ENCODE results near the gene BICD2.

Gene BICD2

DNA sequence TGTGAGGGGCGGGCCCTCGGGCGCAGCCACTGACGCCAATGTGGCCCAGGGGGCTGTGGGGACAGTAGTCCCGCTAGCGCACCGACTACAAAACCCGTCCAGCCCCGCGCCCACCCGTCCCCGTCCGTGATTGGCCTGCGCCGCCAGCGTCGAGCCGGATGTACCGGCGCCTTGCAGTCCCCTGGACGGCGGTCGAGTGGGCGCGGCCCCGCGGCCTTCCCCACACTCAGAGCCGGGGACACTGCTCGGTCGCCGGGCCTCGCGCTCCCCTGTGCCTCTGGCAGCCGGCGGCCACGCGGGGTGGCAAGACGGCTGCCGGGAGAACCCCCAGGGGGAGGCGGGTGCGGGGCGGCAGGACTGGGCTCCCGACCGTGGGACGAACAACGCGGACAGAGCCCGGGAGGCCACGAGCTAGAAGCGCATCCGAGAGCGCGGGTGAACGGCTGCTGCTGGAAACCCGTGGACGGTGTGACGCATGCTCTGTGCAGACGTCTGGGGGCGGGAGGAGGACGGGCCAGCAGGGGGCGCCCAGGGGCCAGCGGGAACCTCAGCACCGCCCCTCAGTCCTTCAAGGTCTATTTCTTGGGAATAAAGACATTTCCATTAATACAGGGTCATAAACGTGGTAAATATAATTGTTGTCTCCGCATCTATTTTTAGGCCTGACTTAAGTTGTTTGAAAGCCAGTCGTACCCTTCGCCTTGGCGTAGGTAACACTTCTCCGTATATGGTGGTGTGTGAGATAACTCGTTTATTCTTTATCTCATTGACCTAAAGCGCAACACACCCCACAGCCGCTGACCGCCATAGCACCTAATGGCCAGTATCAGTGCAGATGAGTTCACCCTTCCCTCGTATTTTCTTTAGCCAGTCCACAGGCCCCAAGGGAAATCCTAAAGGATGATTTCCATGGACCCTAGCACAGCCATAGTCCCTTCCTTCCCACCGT is 629 bp upstream of the BICD2 start:
- H3K27me3 Mint-ChIP-seq = no peaks in the 10 kb centered on the region
- H3K36me3 Mint-ChIP-seq = peaks cover 0 to 4% of the 10 kb centered on the region in 2 donors
- H3K9me3 Mint-ChIP-seq = no peaks in the 10 kb centered on the region
- H3K27ac Mint-ChIP-seq = peak overlapping the region; percentile 92
- ATAC-seq (replicated peaks) = peak; percentile 93 to 94
- peak; percentile 98 for DNase-seq
- H3K4me3 Mint-ChIP-seq = peak overlapping the region; percentile 98 to 99
- peaks cover 47 to 59% of the 10 kb centered on the region in 2 donors for H3K4me1 Mint-ChIP-seq

GRCh38 chr9:92763721-92764380 is 782 bp downstream of the BICD2 start:
- peaks cover 0 to 4% of the 10 kb centered on the region in 2 donors for H3K36me3 Mint-ChIP-seq
- H3K4me1 Mint-ChIP-seq = peaks cover 50 to 63% of the 10 kb centered on the region in 2 donors
- no peak for DNase-seq
- no peaks in the 10 kb centered on the region for H3K27me3 Mint-ChIP-seq
- H3K9me3 Mint-ChIP-seq = no peaks in the 10 kb centered on the region
- peak overlapping the region; percentile 97 for H3K27ac Mint-ChIP-seq
- no peak for ATAC-seq (replicated peaks)
- H3K4me3 Mint-ChIP-seq = peak overlapping the region; percentile 98 to 99

DNA sequence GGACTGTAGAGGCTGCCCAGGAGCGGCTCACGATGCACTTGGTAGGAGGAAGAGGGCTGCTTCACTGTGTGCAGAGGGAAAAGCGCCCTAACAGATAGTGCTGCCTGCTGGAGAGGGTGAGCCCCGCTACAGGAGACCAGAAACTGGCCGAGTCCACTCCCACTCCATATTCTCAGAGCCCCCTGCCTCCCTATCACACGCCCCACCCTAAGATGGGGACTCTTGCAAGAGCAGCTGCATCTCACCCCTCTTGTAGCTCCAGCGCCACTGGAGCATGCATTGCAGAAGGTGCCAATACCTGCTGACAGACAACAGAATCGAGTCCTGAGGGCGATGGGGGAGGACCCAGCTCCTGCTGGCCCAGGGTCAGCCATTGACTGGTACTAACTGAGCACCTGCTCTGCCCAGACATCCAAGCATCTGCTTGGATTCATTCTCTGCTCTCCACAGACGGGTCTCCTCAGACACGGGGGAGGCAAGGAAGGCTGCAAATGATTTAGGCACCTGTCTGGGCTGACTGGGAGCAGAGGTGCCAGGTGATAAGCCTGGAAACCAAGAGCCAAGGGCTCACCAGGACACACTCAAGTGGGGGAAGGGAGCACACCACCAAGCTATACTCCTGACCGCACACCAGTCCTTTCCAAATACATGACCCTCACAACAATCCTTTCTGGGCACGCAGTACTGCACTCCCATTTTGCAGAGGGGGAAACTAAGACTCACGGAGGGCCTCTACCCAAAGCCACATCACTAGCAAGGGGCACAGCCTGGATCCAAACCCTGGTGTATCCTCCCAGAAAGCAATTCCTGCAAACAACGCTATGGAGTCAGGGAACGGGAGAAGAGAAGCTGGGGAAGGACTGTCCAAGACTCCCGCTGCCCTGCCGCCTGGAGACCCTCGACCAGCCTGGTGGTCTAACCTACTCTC is 1.6 kb downstream of the BICD2 start:
- Mint-ChIP-seq H3K4me3 (peak overlapping the region; percentile 98 to 99), H3K36me3 (peaks cover 0 to 4% of the 10 kb centered on the region in 2 donors), H3K9me3 (no peaks in the 10 kb centered on the region), H3K27ac (peak overlapping the region; percentile 97), H3K4me1 (peaks cover 50 to 67% of the 10 kb centered on the region in 2 donors), H3K27me3 (no peaks in the 10 kb centered on the region)
- no peak for DNase-seq
- no peak for ATAC-seq (replicated peaks)

DNA sequence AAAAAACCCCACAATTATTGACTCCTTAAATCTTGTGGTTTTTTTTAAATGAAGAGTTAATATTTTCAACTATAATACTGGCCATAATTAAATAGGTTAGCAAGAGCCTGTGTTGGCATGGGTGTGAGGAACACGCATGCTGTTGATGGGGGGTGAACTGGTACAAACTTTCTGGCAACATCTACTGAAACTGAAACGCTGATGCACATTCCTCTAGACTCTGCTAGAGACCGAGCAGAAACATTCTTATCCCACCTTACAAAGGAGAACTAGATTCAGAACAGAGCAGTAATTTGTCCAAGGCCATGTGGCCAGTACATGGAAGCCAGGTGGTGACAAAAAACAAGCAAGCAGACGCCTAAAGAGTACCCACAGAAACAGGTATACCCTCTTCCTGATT is 2.4 kb downstream of the BICD2 start:
- H3K9me3 Mint-ChIP-seq = no peaks in the 10 kb centered on the region
- peak overlapping the region; percentile 98 to 99 for H3K4me3 Mint-ChIP-seq
- H3K4me1 Mint-ChIP-seq = peaks cover 50 to 67% of the 10 kb centered on the region in 2 donors
- DNase-seq (no peak), ATAC-seq (replicated peaks) (no peak)
- peak overlapping the region; percentile 76 for H3K27ac Mint-ChIP-seq
- H3K36me3 Mint-ChIP-seq = peaks cover 0 to 4% of the 10 kb centered on the region in 2 donors
- no peaks in the 10 kb centered on the region for H3K27me3 Mint-ChIP-seq

- peak overlapping the region; percentile 28 to 45 for H3K4me3 Mint-ChIP-seq
- H3K9me3 Mint-ChIP-seq = no peaks in the 10 kb centered on the region
- DNase-seq (no peak), ATAC-seq (replicated peaks) (no peak)
- peaks cover 50 to 65% of the 10 kb centered on the region in 2 donors for H3K4me1 Mint-ChIP-seq
- peaks cover 0 to 4% of the 10 kb centered on the region in 2 donors for H3K36me3 Mint-ChIP-seq
- H3K27ac Mint-ChIP-seq = peak overlapping the region; percentile 76
- H3K27me3 Mint-ChIP-seq = no peaks in the 10 kb centered on the region
These were observed 2.9 kb downstream of the BICD2 start for GRCh38 chr9:92761686-92762085.

DNA sequence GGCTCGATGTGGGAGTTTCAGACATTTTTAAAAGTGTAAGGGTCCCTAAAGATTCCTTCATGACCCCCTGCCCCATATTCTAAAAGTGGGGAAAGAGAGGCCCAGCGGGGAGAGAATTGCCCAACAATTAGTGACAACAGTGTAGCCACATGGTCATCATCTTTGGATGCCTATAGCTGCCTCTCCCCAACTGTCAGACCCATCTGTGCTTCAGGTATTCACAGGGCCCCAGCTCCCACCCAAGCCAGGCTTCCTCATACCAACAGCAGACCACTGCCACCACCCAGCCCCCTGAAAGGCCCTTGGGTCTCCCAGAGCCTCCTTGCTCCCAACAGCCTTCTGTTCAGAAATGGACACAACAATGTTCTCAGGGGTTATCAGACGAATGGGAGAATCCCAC is 4.1 kb downstream of the BICD2 start:
- Mint-ChIP-seq H3K27me3 (no peaks in the 10 kb centered on the region), H3K36me3 (peaks cover 2 to 7% of the 10 kb centered on the region in 2 donors), H3K4me3 (no peak overlapping the region), H3K27ac (no peak overlapping the region), H3K9me3 (peaks cover 2% of the 10 kb centered on the region in 2 donors), H3K4me1 (peaks cover 45 to 63% of the 10 kb centered on the region in 2 donors)
- ATAC-seq (replicated peaks) (no peak), DNase-seq (no peak)

DNA sequence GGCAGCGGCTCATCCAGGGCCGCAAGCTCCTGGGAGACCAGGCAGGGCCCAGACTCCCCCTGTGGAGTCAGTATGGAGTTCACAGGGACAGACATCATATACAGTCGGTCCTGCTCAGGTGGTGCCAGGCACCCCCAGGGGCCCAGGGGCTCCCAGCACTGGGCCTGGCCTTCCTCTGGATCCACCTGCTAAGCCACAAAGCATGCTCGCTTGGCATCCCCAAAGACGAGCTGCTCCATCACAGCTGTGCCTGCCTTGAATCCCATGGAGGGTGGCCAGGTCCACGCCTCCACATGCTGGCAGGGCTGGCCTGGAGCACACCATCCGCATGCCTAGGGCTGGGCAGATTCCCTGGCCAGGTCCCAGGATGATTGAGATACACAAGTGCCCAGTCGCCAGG is 4.6 kb downstream of the BICD2 start:
- H3K4me3 Mint-ChIP-seq = no peak overlapping the region
- no peak for DNase-seq
- peaks cover 4 to 5% of the 10 kb centered on the region in 2 donors for H3K9me3 Mint-ChIP-seq
- H3K36me3 Mint-ChIP-seq = peaks cover 5 to 11% of the 10 kb centered on the region in 2 donors
- peaks cover 47 to 66% of the 10 kb centered on the region in 2 donors for H3K4me1 Mint-ChIP-seq
- ATAC-seq (replicated peaks) = no peak
- H3K27ac Mint-ChIP-seq = peak overlapping the region; percentile 51
- no peaks in the 10 kb centered on the region for H3K27me3 Mint-ChIP-seq

DNA sequence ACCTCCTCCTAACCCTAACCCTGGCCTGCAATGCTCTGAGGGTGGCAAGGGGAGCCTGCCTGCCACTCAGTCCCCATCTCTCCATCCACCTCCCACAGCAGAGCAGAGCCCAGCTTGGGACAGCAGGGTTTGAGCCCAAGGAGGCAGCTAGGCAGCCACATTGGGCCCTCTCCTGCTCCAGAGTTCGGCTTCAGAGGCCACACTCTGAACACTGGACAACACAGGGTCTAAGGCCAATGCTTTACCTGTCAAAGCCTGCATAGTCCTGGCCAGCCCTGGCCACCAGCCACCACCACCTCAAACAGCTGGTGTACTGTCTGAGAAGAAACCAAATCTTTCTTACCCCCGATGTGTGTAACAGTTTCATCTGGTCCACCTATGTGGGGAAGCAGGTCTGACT is 5.2 kb downstream of the BICD2 start:
- Mint-ChIP-seq H3K4me3 (no peak overlapping the region), H3K9me3 (peaks cover 4 to 5% of the 10 kb centered on the region in 2 donors), H3K36me3 (peaks cover 5 to 11% of the 10 kb centered on the region in 2 donors), H3K27me3 (no peaks in the 10 kb centered on the region), H3K27ac (peak overlapping the region; percentile 87), H3K4me1 (peaks cover 50 to 70% of the 10 kb centered on the region in 2 donors)
- ATAC-seq (replicated peaks) (no peak), DNase-seq (no peak)

GRCh38 chr9:92756792-92757191 is 7.8 kb downstream of the BICD2 start:
- DNase-seq (no peak), ATAC-seq (replicated peaks) (no peak)
- Mint-ChIP-seq H3K36me3 (peaks cover 9 to 16% of the 10 kb centered on the region in 2 donors), H3K4me1 (peaks cover 45 to 70% of the 10 kb centered on the region in 2 donors), H3K27me3 (no peaks in the 10 kb centered on the region), H3K4me3 (no peak overlapping the region), H3K9me3 (peaks cover 4 to 5% of the 10 kb centered on the region in 2 donors), H3K27ac (no peak overlapping the region)

DNA sequence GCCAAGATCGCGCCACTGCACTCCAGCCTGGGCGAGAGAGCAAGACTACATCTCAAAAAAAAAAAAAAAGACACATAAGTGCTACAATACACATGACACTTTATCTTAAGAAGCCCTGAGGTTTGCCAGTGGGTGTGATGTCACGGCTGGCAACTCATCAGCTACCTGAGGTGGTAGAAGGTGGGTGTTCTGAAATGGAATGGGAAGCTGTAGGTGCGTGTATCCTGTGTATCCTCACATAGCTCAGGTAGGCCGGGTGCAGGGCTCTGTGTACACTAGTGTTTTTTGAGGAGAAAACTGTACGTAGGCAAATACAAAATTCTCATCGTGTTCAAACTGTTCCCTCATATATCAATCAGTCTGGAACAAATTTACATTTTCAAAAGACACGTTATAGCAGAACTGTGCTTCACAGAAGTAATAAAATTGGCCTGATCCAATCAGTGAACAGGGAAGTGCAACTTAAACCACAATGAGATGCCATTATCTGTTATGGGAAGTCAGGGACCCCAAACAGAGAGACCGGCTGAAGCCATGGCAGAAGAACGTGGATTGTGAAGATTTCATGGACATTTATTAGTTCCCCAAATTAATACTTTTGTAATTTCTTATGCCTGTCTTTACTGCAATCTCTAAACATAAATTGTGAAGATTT is 10.4 kb downstream of the BICD2 start:
- peaks cover 9 to 12% of the 10 kb centered on the region in 2 donors for H3K36me3 Mint-ChIP-seq
- peaks cover 4 to 5% of the 10 kb centered on the region in 2 donors for H3K9me3 Mint-ChIP-seq
- no peaks in the 10 kb centered on the region for H3K27me3 Mint-ChIP-seq
- no peak for ATAC-seq (replicated peaks)
- H3K27ac Mint-ChIP-seq = no peak overlapping the region
- peaks cover 35 to 64% of the 10 kb centered on the region in 2 donors for H3K4me1 Mint-ChIP-seq
- no peak overlapping the region for H3K4me3 Mint-ChIP-seq
- DNase-seq = no peak

- Mint-ChIP-seq H3K4me3 (no peak overlapping the region), H3K27ac (peak overlapping the region; percentile 38), H3K4me1 (peaks cover 38 to 67% of the 10 kb centered on the region in 2 donors), H3K36me3 (peaks cover 9 to 12% of the 10 kb centered on the region in 2 donors), H3K27me3 (no peaks in the 10 kb centered on the region), H3K9me3 (peaks cover 4 to 5% of the 10 kb centered on the region in 2 donors)
- ATAC-seq (replicated peaks) = peak in 1 of 2 donors; percentile 34
- DNase-seq = no peak
These were observed 11.7 kb downstream of the BICD2 start for GRCh38 chr9:92752812-92753404.

- DNase-seq = no peak
- H3K9me3 Mint-ChIP-seq = no peaks in the 10 kb centered on the region
- no peaks in the 10 kb centered on the region for H3K27me3 Mint-ChIP-seq
- H3K36me3 Mint-ChIP-seq = peaks cover 4 to 5% of the 10 kb centered on the region in 2 donors
- no peak overlapping the region for H3K4me3 Mint-ChIP-seq
- H3K27ac Mint-ChIP-seq = peak overlapping the region; percentile 62
- peaks cover 56 to 84% of the 10 kb centered on the region in 2 donors for H3K4me1 Mint-ChIP-seq
- ATAC-seq (replicated peaks) = no peak
These were observed 14.7 kb downstream of the BICD2 start for GRCh38 chr9:92749934-92750315.

Data from stimulated activated naive B cell treated with anti-CD40 and anti-IgM and Interleukin-4, amounts not matched to agents 10 μg/mL and 1 μg/mL and 100 μg/mL, for 72 hours (primary cell).